Prostate gland (tissue), 2 donors: ENCODE measurements around the gene RSPH9. TPM values are rescaled to one million over a fixed set of nuclear protein-coding genes. Genes with fewer than 3 reads are reported as not detected.

ENCODE experiments used
- DNase-seq: peaks from one replicate; pipeline ENCODE4 v3.0.0-alpha.2; 2019; ENCODE audit warnings: low spot score
- H3K27ac ChIP-seq, 2 donors: fragments of 200-600 bp; sonication (generic); 2 replicates each; pipeline ENCODE4 v1.5.1; 2017 to 2019
- H3K27me3 ChIP-seq: fragments of 200-600 bp; sonication (generic); replicated peaks from 2 replicates; pipeline ENCODE4 v1.5.1; 2019; ENCODE audit not compliant: insufficient read depth
- H3K36me3 ChIP-seq, 2 donors: fragments of 200-600 bp; sonication (generic); 1 replicate in 1 of 2; 2 replicates in 1 of 2; pipeline versions ENCODE4 v1.5.1 to v1.8.1; 2017 to 2019
- H3K4me1 ChIP-seq: fragments of 200-600 bp; sonication (generic); replicated peaks from 2 replicates; pipeline ENCODE4 v1.5.1; 2019
- H3K4me3 ChIP-seq, 2 donors: fragments of 200-600 bp; sonication (generic); 2 replicates each; pipeline ENCODE4 v1.5.1; 2017 to 2019
- H3K9me3 ChIP-seq: fragments of 200-600 bp; sonication (generic); 2 replicates; pipeline ENCODE4 v1.5.1; 2017
- POLR2A ChIP-seq: fragments of 450-650 bp; IDR thresholded peaks from one replicate; pipeline ENCODE4 v1.6.1; 2016; ENCODE audit warnings: antibody characterized with exemption, mild to moderate bottlenecking
- POLR2AphosphoS5 ChIP-seq: sonication (generic); formaldehyde crosslinking; IDR thresholded peaks from one replicate; pipeline ENCODE4 v1.6.1; 2017; ENCODE audit warnings: antibody characterized with exemption
- WGBS: methylation state at CpG from one replicate; pipeline ENCODE4 v1.1.5; 2018; 5-methylcytosine and 5-hydroxymethylcytosine counted together
- intact Hi-C: fragments of 100-400 bp; cut with DNase I; formaldehyde crosslinking; loops from one replicate; pipeline ENCODE4 v1.14.2; 2022
- total RNA-seq, 2 donors: library from RNA; depleted of rRNA; stranded (reverse); fragments of >200 nt; gene quantifications; one replicate each; pipeline ENCODE4 v1.1.0, GENCODE V29; 2016
- TF ChIP-seq, protein P1 (sequence below), 4 experiments: fragments of 200-600 bp in 2 of 4; fragments of 450-650 bp in 2 of 4; sonication (generic) in 2 of 4; IDR thresholded peaks; 1 replicate in 3 of 4; 2 replicates in 1 of 4; pipeline ENCODE4 v1.5.1; 2016 to 2019; ENCODE audit warnings: antibody characterized with exemption in 4 of 4, mild to moderate bottlenecking in 2 of 4, moderate library complexity in 2 of 4

RSPH9 gene
- total RNA-seq, 2 donors from 2014 or later, result 0.23 to 1.9 TPM

DNA sequence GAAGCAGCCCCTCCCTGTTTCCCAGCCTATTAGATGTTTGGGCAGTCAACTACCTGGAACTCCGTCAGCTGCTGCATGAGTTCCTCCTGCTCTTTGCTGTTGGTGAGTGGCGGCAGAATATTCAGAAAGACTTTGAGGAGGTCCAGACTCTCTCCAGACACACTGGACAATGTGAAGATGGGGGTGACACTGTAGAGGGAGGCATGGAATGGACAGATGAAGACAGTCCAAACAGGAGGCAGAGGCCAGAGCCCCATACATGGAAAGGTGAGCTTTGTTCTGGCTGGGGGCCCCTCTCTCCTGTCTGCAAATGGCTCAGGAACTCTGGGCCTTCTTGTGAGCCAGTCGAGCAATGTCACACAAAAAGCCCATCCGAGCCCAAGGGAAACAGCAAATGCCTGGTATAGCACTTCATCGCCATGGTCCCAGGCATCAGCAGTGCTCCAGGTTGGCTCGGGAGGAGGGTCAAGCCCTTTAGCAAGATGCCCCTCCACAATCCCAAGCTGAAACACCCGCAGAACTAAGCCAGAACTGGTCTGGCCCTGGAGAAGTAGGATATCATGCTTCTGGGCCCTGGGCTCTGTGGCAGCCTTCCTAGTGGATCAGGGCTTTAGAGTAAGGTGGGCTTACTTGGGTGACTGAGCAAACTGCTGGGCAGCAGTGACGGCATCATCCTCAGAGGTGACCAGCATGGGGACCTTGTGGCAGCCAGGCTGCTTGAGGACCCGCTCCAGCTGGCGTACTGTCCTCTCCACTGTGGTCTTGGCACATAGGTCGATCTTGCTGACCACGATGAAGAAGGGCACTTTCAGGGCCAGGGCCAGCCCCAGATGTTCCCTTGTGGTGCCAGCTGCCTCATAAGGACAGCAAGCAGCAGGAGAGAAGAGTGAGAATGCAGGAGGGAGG lies 20.7 kb upstream of the RSPH9 start:
- no peak overlapping the region for H3K4me3 ChIP-seq
- H3K36me3 ChIP-seq, result peaks cover 7 to 12% of the 10 kb centered on the region in 2 donors
- H3K4me1 ChIP-seq, result peaks cover 9% of the 10 kb centered on the region
- intact Hi-C loops, result no loop called here
- no peaks in the 10 kb centered on the region for H3K9me3 ChIP-seq
- DNase-seq, result no peak
- no peaks in the 10 kb centered on the region for H3K27me3 ChIP-seq
- 84% methylated on average over 12 of the region's 12 CpGs for WGBS
- TF ChIP-seq, protein P1, sequence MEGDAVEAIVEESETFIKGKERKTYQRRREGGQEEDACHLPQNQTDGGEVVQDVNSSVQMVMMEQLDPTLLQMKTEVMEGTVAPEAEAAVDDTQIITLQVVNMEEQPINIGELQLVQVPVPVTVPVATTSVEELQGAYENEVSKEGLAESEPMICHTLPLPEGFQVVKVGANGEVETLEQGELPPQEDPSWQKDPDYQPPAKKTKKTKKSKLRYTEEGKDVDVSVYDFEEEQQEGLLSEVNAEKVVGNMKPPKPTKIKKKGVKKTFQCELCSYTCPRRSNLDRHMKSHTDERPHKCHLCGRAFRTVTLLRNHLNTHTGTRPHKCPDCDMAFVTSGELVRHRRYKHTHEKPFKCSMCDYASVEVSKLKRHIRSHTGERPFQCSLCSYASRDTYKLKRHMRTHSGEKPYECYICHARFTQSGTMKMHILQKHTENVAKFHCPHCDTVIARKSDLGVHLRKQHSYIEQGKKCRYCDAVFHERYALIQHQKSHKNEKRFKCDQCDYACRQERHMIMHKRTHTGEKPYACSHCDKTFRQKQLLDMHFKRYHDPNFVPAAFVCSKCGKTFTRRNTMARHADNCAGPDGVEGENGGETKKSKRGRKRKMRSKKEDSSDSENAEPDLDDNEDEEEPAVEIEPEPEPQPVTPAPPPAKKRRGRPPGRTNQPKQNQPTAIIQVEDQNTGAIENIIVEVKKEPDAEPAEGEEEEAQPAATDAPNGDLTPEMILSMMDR (IDR thresholded peaks at IDR 0.05), result no peak
- TF ChIP-seq POLR2A, result no peak
- TF ChIP-seq POLR2AphosphoS5, result no peak
- H3K27ac ChIP-seq, result no peak overlapping the region

GRCh38 chr6:43624786-43625288 lies 20.0 kb upstream of the RSPH9 start:
- Histone ChIP-seq H3K27me3 (no peaks in the 10 kb centered on the region), H3K4me3 (no peak overlapping the region), H3K36me3 (peaks cover 7 to 12% of the 10 kb centered on the region in 2 donors), H3K27ac (no peak overlapping the region), H3K9me3 (no peaks in the 10 kb centered on the region), H3K4me1 (peaks cover 9% of the 10 kb centered on the region)
- WGBS, result 90% methylated on average over 7 of the region's 7 CpGs
- TF ChIP-seq, protein P1 (IDR thresholded peaks at IDR 0.05), result no peak
- TF ChIP-seq POLR2AphosphoS5 (no peak), POLR2A (no peak)
- no peak for DNase-seq
- intact Hi-C loops, result no loop called here

DNA sequence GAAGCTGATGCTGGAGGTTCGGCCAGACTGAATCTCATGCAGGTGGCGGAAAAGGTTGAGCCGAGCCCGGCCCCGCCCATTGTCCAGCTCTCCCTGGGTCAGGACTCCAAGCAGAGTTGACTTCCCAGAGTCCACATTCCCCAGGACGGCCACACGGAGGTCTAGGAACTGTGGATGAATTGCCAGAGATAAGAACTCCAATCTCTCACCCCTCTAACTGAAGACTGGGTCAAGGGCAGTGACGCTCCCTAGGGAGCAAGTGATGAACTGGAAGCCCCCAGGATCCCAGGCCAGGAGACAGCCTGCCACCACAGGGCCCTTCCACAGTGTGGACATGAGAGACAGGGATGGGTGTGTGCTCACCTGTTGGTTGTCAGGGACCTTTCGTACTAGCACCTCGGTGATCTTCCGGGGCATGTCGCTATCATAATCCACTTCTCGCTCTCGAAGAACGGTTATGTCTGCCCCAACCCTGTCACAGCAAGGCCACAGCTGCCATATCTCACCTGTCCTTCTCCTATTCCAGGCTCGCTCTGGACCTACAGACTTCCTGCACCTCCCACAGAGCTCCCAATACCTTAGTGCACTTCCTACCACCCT lies 19.3 kb upstream of the RSPH9 start:
- peaks cover 9% of the 10 kb centered on the region for H3K4me1 ChIP-seq
- no peak for DNase-seq
- TF ChIP-seq POLR2A (no peak), POLR2AphosphoS5 (no peak)
- TF ChIP-seq, protein P1 (IDR thresholded peaks at IDR 0.05), result no peak
- peaks cover 7 to 12% of the 10 kb centered on the region in 2 donors for H3K36me3 ChIP-seq
- no peaks in the 10 kb centered on the region for H3K9me3 ChIP-seq
- H3K27me3 ChIP-seq, result no peaks in the 10 kb centered on the region
- no peak overlapping the region for H3K4me3 ChIP-seq
- H3K27ac ChIP-seq, result no peak overlapping the region
- 93% methylated on average over 16 of the region's 16 CpGs for WGBS
- intact Hi-C loops, result no loop called here

GRCh38 chr6:43627008-43627825 lies 17.6 kb upstream of the RSPH9 start:
- Histone ChIP-seq H3K27me3 (no peaks in the 10 kb centered on the region), H3K27ac (peak overlapping the region in 1 of 2 donors; percentile 45), H3K4me3 (no peak overlapping the region), H3K36me3 (peaks cover 0 to 12% of the 10 kb centered on the region in 2 donors), H3K9me3 (no peaks in the 10 kb centered on the region), H3K4me1 (peaks cover 9% of the 10 kb centered on the region)
- TF ChIP-seq POLR2AphosphoS5 (no peak), POLR2A (no peak)
- TF ChIP-seq, protein P1 (IDR thresholded peaks at IDR 0.05), result no peak
- DNase-seq, result peak; percentile 28
- intact Hi-C loops, result no loop called here
- 59% methylated on average over 5 of the region's 5 CpGs for WGBS
